Stimulated activated CD4-positive, alpha-beta T cell treated with anti-CD3 and anti-CD28 coated beads, Interleukin-12 subunit alpha, Interleukin-12 subunit beta, amount 100 ng/mL, for 24 hours (primary cell): Measurements from ENCODE around the gene SNAPC2.

Source experiments
- DNase-seq, 2 experiments: peaks; one replicate each; pipeline ENCODE4 v3.0.0-alpha.2; 2020; ENCODE audit warnings: low read depth in 2 of 2

The SNAPC2 gene, protein sequence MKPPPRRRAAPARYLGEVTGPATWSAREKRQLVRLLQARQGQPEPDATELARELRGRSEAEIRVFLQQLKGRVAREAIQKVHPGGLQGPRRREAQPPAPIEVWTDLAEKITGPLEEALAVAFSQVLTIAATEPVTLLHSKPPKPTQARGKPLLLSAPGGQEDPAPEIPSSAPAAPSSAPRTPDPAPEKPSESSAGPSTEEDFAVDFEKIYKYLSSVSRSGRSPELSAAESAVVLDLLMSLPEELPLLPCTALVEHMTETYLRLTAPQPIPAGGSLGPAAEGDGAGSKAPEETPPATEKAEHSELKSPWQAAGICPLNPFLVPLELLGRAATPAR

DNA sequence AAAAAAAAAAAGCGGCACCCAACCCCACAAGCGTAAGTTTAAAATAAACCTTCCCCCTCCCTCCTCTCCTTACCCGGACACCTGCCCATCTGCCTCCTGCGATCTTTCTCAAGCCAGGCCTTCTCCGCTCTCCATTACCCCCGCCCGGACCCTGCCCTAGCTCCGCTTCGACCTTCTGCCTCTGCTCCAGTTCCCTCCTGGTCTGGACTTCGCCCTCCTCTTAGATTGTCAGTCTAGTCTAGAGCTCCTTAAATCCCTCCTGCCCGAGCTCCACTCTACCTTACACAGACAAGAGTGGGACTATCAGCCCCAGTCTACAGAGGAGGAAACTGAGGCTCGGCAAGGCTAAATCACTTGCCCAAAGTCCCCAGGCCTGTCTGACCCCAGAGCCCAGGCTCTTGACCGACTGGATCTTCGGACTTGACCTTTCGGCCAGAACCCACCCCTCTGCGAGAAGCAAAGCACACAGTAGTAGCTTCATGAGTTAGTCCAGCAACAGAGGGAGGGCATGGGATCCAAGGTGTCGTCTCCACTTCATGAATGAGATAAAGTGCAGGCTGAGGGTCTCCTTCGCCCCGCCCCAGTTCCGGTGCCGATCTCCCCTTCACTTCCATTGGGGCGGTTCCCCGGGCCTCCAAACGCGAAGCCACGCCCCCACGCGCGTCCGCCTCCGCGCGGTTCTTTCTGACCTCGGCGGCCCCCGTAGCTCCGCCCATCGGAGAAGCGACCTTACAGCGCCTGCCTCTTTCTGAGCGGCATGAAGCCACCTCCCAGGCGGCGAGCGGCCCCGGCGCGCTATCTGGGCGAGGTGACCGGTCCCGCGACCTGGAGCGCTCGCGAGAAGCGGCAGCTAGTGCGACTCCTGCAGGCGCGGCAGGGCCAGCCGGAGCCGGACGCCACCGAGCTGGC lies at the start of gene SNAPC2:
TSS of gene SNAPC2 (plus strand) at position 729 of the 909 bp plus-strand sequence. CDS start at position 758, 29 bp downstream.
- peak; percentile 93 to 96 for DNase-seq

DNA sequence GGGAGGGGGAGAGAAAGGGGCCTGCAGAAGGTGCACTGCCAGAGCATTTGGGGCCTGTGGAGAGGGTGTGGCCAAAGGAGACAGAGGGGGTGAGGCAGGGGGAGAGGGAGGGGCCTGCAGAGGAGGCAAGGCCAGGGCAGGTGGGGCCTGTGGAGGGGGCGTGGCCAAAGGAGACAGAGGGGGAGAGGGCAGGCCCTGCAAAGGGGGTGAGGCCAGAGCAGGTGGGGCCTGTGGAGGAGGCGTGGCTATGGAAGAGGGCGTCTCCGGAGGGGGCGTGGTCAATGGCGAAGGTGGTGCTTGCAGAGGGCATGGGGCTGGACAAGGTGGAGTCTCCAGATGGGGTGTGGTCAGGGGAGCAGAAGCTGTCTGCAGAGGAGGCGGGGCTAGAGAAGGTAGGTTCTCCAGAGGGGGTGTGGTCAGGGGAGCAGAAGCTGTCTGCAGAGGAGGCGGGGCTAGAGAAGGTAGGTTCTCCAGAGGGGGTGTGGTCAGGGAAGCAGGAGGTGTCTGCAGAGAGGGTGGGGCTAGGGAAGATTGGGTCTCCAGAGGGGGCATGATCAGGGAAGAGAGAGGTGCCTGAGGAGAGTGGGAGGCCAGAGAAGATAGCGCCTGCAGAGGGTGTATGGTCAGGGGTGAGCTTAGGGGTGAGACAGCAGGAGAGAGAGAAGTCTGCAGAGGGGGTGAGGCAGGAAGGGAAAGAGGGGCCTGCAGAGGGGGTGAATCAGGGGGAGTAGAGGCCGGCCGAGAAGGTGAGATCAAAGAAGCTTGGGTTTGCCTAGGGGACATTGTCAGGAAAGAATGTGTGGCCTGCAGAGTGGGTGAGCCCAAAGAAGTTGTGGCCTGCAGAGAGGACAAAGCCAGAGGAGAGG lies 49.3 kb upstream of the SNAPC2 start:
- peak in 1 of 2 experiments; percentile 56 for DNase-seq

DNA sequence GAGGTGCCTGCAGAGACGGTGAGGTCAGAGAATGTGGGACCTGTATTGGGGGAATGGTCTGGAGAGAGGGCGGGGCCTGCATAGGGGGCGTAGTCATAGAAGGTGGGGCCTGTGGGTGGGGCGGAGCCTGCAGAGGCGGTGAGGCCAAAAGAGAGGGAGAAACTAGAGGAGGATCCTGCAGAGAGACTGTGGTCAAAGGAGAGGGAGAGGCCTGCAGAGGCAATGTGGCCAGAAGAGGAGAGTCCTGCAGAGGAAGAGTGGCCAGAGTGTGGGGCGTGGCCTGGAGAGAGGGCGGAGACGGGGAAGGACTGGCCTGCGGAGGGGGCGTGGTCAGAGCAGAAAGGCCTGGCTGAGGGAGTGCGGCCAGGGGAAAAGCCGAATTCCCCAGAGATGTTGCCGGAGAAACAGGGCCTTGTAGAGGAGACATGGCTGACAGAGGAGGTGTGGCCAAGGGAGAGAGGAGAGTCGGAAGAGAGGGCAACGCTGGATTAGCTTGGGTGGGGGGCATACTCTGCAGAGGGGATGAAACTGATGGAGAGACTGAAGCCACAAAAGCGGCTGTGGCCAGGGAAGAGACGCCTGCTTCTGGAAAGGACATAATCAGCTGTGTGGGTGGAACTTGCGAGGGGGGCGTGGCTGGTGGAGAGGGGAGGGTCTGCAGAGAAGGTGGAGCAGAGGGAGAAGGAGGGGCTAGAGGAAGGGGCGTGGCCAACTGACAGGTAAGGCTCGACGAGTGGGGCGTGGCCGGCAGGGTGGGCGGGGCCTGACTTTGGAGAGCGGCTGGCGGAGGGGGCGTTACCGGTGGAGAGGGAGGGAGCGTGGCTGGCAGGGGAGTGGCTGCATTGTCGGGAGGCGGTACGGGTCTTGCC lies 48.5 kb upstream of the SNAPC2 start:
- DNase-seq, result peak; percentile 44 to 83

DNA sequence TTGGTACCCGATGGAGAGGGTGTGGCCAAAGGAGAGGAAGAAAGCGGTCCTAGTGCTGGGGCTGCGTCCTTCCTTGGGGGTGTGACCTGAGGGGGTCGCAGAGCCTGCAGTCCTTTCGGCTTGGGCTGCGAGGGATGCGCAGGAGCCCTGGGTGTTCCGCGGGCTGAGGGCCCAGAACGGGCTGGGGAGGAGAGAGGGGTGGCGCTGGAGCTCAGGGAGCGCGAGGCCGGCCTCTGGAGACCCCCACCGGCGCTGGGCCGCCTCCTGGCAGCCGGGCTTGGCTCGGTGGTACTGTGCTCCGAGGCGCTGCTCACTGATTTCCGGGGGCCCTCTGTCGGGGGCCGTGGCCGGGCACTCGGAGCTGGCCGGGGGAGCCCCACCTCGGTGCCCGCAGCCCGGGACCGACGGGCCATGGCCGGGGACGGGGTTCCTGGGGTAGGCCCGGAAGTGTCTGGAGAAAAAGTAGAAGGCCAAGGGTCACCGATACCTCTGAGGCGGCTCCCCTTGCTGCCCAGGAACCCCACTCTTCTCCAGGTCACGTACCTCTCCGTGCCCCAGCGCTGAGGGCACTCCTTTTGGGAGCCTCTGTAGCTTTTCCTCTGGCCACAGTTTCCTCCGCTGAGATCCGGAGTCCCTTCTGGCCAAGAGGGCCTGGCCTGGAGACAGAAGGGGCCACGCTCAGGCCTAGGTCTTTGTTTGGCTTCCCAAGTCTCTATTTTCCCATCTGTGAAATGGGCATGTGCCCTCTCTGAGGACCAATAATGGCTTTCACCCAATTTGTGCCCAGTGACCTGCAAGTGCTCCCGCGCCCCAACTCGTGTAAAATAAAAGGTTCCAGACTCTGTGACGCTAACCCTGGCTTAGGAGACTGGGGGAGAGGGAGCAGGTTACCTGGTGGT lies 47.6 kb upstream of the SNAPC2 start:
- no peak for DNase-seq

DNA sequence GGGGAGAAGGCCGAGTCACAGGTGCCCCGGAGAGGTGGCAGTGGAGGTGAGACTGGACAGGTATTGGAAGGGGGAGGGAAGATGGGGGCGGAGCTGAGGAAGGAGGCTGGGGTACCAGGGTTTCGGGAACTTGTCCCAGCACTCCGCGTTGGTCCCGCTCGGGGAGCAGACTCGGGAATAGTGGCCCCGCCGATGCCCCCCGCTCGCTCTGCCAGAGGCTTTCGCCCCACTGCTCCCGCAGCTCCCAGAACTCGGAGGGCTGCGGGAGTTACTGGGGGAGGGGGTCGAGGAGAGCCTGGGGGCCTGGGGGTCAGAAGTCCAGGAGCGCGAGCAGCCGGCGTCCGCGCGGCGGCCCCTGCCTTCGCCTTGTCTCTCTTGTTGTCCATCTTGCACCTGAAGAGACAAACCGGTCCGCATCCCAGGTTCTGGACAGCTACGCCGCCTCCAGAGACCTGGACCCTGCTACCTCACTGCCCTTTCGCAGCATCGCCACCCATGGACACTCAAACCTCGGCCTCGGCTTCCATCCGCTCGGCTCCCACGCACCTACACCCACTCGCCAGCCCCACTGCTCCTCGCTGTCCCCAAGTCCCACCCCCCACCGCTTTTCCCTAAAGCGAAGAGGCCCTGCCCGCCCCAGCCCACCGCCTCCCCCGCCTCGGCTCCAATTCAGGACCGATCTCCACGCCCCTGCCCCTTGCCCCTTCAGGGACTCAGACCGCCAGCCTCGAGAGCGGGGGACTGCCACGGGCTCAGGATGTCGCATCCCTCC lies 46.6 kb upstream of the SNAPC2 start:
- no peak for DNase-seq

DNA sequence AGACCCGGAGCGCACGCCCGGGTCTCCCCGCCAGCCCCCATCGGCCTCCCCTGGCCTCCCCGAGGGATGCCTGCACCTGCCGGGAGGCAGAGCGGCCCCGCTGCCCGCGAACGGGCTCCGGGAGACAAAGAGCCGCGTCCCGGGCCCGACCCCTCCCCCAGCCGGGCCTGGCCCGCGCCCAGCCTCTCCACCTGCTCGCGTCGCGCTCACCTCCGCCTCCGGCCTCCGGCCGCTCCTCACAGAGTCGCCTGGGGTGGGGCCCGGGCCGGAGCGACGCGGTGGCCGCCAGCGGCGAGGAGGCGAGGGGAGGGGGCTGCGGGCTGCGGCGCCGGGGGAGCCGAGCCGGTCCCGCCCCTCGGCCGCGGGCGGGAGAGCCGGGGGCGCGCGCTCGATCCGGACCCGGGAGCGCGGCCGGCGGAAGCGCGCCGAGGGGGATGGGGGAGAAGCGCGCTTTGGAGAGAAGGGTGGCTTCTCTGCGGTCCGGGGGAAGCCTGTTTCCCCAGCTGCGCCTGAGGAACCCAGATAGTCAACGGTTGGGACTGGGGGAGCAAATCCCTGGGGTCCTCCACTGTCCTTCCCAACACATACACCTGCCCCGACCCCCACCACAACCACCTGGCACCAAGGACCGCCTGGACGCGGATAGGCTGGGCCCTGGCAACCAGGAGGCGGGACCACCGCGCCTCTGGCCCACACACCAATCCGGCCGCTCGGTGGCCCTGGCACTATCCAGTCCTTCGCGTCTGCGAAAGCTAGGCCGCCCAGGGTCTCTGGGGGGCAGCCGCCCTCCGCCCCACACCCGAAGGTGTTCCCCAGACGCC lies 45.9 kb upstream of the SNAPC2 start, which contains the start of gene PRR36:
TSS of gene PRR36 (minus strand) at position 315 of the 821 bp plus-strand sequence. CDS start 701 bp downstream, outside the sequence.
- no peak for DNase-seq

DNA sequence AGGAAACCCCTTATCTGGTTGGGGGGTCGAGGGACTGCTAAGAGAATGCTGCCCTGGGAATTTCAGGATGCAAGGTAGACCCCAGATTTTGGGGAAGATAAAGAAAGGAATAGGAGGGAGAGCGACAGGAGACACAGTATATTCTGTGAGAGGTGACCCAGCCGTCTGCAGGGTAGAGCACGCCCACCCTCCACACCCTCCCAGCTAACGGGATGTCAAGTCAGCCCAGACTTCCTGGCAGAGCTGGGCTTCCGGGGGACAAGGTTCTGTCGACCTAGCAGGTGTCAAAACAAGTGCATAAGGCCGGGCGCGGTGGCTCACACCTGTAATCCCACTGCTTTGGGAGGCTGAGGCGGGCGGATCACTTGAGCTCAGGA lies 45.3 kb upstream of the SNAPC2 start:
- no peak for DNase-seq

DNA sequence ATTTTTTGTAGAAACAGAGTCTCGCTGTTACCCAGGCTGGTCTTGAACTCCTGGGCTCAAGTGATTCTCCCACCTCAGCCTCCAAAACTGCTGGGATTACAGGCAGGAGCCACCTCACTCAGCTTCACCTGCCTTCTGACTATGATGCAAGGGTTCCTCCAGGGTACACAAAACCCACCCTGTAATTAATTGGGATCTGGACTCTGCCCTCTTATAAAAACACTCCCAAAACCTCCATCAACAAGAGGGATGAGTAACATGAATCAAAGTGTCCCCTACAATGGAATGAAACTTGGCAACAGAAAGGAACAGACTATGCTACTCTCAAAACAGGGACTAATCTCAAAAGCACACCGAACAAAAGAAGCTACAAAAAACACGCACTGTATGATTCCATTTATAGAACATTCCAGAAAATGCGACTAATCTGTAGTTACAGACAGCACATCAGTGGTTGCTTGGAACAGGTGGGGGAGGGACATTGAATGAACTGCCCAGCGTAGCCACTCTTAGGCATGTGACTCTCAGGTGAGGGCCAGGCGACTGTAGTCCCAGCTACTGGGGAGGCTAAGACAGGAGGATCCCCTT lies 42.8 kb upstream of the SNAPC2 start:
- no peak for DNase-seq

DNA sequence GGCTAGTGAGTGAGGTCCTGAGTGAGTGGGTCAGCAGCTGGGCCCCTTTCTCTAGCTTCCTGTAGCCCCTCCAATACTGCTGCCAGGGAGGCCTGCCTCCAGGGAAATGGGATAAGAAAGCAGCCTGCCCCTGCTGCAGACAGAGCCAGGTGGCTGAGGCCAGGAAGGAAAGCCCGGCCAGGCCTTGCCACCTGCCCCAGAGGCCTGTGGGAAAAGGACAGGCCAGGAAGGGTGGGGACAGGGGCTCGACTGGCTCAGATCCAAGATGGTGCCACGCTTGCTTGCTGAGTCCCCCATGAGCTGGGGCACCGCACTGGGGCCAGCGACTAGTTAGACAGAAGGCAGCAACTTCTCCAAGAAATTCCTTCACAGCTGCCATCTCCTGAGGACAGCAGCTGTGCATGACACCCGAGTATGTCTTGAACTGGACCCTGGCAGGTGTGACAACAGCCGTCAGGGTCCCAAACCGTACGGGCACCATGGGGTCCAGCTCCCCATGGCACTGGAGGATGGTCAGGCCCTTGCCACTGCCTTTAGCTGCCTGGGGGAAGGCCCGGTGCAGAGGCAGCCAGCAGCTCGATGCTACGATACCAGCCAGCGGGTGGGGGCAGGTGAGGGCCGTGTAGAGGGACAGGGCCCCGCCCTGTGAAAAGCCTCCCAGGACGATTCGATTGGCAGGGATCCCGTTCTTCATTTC lies 40.9 kb upstream of the SNAPC2 start:
- DNase-seq, result no peak

DNA sequence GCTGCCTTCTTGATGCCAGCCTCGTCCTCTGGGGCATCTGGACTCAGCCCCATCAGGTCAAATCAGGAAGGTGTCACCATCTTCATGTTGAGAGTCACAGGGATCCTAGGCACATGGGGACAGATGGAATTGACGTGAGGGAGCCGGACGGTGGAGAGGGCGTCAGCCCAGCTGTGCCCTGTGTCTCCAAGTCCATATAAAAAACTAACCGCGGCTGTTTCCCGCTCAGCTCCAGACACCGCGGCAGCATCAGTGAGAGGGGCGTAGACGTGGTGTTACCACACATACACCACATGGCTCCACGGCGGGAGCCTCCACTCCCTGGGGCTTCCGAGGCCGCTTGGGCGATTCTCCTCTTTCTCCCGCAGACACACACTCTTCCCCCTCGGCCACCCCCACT lies 40.3 kb upstream of the SNAPC2 start:
- no peak for DNase-seq

DNA sequence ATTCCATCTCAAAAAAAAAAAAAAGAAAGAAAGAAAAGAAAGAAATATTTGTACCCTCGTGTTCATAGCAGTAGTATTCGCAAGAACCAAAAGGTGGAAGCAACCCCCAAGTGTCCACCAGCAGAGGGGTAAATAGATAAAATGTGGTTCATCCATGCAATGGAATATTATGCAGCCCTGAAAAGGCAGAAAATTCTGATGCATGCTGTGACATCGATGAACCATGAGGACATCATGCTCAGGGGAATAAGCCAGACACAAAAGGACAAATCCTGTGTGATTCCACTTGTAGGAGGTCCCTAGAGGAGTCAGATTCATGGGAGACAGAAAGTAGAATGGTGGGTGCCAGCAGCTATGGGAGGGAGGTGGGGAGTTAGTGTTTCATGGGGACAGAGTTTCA lies 38.2 kb upstream of the SNAPC2 start:
- no peak for DNase-seq

DNA sequence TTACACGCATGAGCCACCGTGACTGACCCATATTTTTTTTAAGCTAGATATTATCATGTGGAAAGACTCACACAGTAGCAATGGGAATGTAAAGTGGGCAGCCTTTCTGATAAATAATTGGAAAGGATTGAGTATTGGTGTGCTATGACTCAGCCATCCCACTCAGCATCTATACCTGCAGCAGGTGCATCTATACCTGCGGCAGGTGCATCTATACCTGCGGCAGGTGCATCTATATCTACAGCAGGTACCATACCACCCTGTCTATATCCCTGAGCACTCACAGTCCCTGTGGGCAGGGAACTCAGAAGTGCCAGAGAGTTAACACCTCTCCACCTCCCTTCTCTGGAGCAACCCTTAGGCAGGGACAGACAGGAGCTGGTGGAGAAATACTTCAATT lies 37.0 kb upstream of the SNAPC2 start:
- DNase-seq, result no peak

DNA sequence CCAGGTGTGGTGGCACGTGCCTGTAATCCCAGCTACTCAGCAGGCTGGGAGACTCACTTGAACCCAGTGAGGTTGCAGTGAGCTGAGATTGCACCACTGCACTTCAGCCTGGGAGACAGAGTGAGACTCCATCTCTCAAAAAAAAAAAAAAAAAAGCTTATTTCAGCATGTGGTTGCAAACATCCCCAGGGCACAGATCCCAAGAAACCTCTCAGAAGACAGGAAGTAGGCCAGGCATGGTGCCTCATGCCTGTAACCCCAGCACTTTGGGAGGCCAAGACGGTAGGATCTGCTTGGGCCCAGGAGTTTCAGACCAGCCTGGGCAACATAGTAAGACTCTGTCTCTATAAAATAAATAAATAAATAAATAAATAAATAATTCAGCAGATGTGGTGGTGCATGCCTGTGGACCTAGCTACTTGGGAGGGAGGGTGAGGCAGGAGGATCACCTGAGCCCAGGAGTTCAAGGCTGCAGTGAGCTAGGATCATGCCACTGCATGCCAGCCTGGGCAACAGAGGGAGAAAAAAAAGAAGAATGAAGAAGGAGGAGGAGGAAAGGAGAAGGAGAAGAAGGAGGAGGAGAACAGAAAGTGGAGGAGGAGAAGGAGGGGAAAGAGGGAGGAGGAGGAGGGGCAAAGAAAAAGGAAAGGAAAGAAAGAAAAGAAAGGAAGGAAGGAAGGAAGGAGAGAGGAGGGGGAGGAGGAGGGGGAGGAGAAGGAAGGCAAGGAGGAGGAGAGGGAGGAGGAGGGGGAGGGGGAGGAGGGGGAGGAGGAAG lies 36.2 kb upstream of the SNAPC2 start:
- DNase-seq, result no peak

DNA sequence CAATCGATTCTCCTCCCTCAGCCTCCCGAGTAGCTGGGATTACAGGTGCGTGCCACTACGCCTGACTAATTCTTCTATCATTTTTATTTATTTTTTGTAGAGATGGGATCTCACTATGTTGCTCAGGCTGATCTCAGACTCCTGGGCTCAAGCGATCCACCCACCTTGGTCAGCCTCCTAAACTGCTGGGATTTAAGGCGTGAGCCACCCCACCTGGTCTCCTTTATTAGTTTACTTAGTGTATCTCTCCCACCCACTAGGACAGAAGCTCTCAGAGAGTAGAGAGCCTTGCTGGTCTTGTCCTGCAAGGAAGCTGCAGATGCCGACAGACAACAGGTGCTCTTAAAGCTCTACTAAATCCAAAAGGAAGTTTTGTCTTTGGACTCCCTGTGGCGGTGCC lies 34.3 kb upstream of the SNAPC2 start:
- no peak for DNase-seq

DNA sequence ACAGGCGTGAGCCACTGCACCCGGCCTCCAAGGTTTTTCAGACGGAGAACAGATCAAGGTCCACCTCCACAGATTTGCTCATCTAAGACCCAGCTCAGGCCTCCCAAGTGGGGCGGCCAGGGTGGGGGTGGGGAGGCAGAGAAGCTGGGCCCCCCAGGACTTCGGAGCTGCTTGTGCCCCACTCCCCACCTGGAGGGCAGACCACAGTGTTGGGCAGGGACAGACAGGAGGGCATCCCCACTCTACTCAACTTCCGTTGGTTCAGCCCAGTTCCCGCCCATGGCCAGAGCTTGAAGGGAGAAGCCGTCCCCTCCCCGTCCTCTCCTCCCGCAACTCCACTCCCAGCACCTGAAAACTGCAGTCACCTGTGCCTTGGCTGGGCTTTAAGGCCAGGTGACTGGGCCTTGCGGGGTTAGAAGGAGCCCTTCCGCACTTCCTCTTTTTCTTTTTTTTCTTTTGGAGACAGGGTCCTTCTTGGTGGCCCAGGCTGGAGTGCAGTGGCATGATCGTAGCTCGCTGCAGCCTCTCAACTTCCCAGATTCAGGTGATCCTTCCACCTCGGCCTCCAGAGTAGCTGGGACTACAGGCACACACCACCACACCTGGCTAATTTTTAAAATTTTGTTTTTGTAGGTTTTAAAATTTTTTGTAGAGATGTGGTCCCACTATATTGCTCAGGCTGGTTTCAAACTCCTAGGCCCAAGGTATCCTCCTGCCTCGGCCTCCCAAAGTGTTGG lies 32.6 kb upstream of the SNAPC2 start:
- DNase-seq, result no peak
